ENCODE measurements around the gene TACC2.

GRCh38 chr10:121949451-121949850, 39.5 kb upstream of the TACC2 start:
- TF ChIP-seq CTCF (IDR thresholded peaks at IDR 0.05): no peak
- no peak for TF ChIP-seq POLR2A (IDR thresholded peaks at IDR 0.05)
